Activated CD8-positive, alpha-beta memory T cell treated with anti-CD3 and anti-CD28 coated beads for 36 hours (primary cell): ENCODE results near the gene BCL2L14. TPM values are rescaled to one million over a fixed set of nuclear protein-coding genes. Genes with fewer than 3 reads are reported as not detected.
"Not testable (repeated sequence)": the region's sequence is repeated elsewhere in the genome, so short reads cannot be mapped to it uniquely, and the experiment has no call there.

ENCODE experiments used
- CTCF ChIA-PET: fragments of 350-600 bp; sonication (Branson Sonifier 250); formaldehyde crosslinking; loops from one replicate; lab custom pipeline; 2021; ENCODE audit warnings: antibody characterized with exemption; lab: Charles Lee
- POLR2A ChIA-PET: fragments of 350-600 bp; sonication (Branson Sonifier 250); formaldehyde crosslinking; loops from one replicate; lab custom pipeline; 2021; ENCODE audit warnings: antibody characterized with exemption; lab: Charles Lee
- total RNA-seq, 2 experiments: library from RNA; stranded (reverse); gene quantifications; one replicate each; pipeline ENCODE4 v1.2.3, GENCODE V29; 2021

BCL2L14 gene
- total RNA-seq, 2 experiments from 2014 or later = 0.53 to 0.59 TPM

- POLR2A ChIA-PET, CTCF ChIA-PET: not testable (repeated sequence)
These were observed 73.8 kb downstream of the BCL2L14 start for GRCh38 chr12:12144531-12144930.

- ChIA-PET CTCF (no interaction called here), POLR2A (no interaction called here)
These were observed 76.4 kb downstream of the BCL2L14 start for GRCh38 chr12:12147111-12147510.

Other genes starting within 250 kb of the BCL2L14 start
- 1 to 10 TPM; 1.1 to 1.7 TPM for gene LRP6, start 196.1 kb downstream of the BCL2L14 start, total RNA-seq